C4-2B (cell line): ENCODE data around the gene CCDC39.
"Not testable (repeated sequence)": the region's sequence is repeated elsewhere in the genome, so short reads cannot be mapped to it uniquely, and the experiment has no call there.

Experiments
- H3K27ac ChIP-seq: fragments of 450-650 bp; 2 replicates; pipeline ENCODE4 v1.5.1; 2017
- ZFX ChIP-seq: fragments of 450-650 bp; IDR thresholded peaks from 2 replicates; pipeline ENCODE4 v1.6.1; 2017
- TF ChIP-seq, protein P1 (sequence below): fragments of 450-650 bp; conservative IDR thresholded peaks from 2 replicates; pipeline ENCODE4 v1.5.1; 2017; ENCODE audit warnings: mild to moderate bottlenecking

Gene CCDC39

DNA sequence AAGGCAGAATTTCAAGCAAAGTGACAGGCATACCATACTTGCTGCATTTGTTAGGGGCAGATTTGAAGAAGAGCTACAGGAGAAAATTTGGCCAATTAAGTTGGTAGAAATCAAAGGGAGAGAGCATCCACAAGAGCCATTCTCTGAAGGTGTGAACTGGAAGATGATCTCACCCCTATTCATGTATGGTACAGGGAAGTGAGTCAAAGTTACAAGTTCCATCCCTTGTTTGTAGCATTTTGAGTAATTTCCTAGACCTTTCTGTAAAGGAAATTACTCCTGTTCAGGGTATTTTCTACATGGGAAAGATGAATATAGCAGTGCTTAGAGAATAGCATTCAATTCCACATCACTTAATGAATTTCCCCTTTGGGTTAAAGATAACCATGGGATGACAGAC is 48.9 kb downstream of the CCDC39 start:
- TF ChIP-seq ZFX: no peak
- TF ChIP-seq, protein P1, sequence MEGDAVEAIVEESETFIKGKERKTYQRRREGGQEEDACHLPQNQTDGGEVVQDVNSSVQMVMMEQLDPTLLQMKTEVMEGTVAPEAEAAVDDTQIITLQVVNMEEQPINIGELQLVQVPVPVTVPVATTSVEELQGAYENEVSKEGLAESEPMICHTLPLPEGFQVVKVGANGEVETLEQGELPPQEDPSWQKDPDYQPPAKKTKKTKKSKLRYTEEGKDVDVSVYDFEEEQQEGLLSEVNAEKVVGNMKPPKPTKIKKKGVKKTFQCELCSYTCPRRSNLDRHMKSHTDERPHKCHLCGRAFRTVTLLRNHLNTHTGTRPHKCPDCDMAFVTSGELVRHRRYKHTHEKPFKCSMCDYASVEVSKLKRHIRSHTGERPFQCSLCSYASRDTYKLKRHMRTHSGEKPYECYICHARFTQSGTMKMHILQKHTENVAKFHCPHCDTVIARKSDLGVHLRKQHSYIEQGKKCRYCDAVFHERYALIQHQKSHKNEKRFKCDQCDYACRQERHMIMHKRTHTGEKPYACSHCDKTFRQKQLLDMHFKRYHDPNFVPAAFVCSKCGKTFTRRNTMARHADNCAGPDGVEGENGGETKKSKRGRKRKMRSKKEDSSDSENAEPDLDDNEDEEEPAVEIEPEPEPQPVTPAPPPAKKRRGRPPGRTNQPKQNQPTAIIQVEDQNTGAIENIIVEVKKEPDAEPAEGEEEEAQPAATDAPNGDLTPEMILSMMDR: no peak
- no peak overlapping the region for H3K27ac ChIP-seq

DNA sequence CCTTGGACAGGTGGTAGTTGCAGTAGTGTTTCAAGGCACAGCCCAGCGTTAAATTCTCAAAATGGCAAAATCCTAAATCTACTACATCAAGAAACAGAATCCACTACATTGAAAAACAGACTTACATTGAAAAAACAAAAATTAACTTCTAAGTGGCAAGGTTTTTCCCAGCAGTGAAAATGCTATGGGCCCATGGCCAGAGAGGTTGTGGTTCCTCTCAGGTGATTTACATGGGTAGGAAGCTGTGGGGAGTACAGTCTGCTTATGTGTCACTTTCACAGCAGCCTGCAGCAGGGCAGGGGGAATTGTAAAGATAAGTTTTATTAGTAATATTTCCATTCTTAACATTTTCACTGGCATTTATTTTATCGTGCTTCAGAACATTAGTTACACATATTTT is 52.4 kb downstream of the CCDC39 start:
- TF ChIP-seq, protein P1: no peak
- no peak for TF ChIP-seq ZFX
- H3K27ac ChIP-seq: no peak overlapping the region

DNA sequence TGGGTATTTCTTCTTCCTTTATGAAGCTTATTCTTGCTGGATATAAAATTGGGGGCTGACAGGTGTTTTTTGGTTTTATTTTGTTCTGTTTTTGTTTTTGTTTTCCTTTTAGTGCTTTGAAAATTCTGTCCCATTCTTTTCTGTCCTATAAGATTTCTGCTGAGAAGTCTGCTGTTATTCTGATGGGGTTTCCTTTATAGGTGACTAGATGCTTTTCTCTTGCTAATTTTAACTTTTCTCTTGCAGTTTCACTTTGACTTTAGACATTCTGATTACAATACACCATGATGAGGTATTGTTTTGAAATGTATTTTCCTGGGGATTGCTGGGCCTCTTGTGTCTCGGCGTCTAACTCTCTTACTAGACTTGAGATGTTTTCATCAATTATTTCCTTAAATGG is 54.6 kb downstream of the CCDC39 start:
- no peak overlapping the region for H3K27ac ChIP-seq
- no peak for TF ChIP-seq ZFX
- TF ChIP-seq, protein P1: no peak

DNA sequence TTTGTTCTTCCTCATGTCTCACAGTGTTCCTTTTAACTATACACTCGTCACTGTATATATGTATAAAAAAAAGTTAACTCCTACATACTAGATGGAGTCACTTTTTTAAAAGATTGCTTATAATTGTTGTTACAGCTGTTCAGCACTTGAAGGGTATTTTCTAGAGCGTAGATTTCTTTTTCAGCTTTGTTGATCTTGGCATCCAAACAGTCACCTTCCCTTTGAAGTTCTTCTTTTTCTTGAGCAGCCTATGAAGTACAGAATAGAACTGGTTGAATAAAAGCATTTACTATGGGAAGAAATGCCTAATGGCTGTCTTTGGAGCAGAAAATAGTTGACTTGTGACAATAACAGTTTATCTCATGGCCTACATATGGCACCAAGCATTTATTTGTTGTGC is 59.6 kb downstream of the CCDC39 start:
- no peak overlapping the region for H3K27ac ChIP-seq
- TF ChIP-seq, protein P1: no peak
- no peak for TF ChIP-seq ZFX

DNA sequence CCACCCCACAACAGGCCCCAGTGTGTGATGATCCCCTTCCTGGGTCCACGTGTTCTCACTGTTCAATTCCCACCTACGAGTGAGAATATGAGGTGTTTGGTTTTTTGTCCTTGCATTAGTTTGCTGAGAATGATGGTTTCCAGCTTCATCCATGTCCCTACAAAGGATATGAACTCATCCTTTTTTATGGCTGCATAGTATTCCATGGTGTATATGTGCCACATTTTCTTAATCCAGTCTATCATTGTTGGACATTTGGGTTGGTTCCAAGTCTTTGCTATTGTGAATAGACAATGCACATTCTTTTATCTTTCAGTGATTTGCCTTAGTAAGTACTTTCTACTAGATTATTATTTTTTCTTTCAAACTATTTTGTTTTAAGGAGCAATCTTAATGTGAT is 60.7 kb downstream of the CCDC39 start:
- H3K27ac ChIP-seq: not testable (repeated sequence)

DNA sequence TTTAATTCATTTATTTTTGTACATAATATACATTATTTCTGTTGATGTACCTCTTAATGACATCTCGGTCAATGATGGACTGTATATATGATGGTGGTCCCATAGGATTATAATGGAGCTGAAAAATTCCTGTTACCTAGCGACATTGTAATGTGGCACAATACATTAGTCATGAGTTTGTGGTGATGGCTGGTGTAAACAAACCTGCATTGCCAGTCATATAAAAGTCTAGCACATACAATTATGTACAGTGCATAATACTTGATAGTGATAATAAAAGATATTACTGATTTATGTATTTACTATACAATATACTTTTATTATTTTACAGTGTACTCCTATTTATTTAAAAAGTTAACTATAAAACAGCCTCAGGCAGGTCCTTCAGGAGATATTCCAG is 62.2 kb downstream of the CCDC39 start:
- TF ChIP-seq ZFX: no peak
- TF ChIP-seq, protein P1: no peak
- no peak overlapping the region for H3K27ac ChIP-seq

DNA sequence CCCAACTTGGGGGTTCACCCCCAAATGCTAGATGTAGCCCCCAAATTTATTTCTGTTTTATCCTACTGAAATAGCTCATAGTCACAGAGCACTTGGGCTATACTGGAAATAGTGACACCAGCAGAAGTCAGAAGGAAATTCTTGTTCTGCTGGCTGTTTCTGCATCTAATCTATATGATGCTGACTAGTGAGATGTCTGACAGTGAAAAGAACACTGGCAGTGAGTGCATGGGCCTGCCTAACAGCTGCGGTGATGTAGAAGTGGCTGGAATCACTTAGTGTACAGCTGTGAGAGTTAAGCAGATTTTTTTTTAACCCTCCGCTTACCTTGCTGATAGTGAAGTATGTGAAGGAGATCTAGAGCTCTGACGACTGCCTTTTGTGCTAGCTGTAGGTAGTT is 63.3 kb downstream of the CCDC39 start:
- no peak overlapping the region for H3K27ac ChIP-seq
- TF ChIP-seq, protein P1: no peak
- no peak for TF ChIP-seq ZFX

DNA sequence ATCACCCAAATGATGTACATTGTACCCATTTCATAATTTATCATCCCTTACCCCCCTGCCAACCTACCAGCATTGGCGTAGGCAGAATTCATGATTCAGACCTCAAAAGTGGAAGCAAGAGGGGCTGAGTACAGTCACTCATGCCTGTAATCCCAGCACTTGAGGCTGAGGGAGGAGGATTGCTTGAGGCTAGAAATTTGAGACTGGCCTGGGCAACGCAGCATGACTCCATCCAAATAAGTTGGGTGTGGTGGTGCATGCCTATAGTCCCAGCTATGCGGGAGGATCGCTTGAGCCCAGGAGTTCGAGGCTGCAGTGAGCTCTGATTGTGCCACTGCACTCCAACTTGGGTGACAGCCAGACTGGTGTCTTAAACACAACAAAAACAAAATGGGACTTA is 66.9 kb downstream of the CCDC39 start:
- TF ChIP-seq ZFX: no peak
- TF ChIP-seq, protein P1: no peak
- H3K27ac ChIP-seq: no peak overlapping the region
